BJ (cell line): ENCODE measurements around the gene CYP27A1. TPM values are rescaled to one million over a fixed set of nuclear protein-coding genes. Genes with fewer than 3 reads are reported as not detected.

Experiments used
- CTCF ChIA-PET: fragments of 350-600 bp; formaldehyde crosslinking; extraction: SDS; loops from one replicate; lab custom pipeline; 2021; ENCODE audit warnings: antibody characterized with exemption, inconsistent platforms; lab: Yijun Ruan, JAX
- POLR2A ChIA-PET: fragments of 300-600 bp; sonication (Branson Sonifier 250); formaldehyde crosslinking; extraction: SDS; loops from one replicate; lab custom pipeline; 2021; ENCODE audit warnings: antibody characterized with exemption; lab: Charles Lee
- DNase-seq: peaks from one replicate; pipeline ENCODE4 v3.0.0-alpha.2; 2011; ENCODE audit warnings: low read depth
- H3K27me3 ChIP-seq: 2 replicates; pipeline ENCODE4 v1.6.0; 2011; ENCODE audit warnings: low read length; ENCODE audit not compliant: control insufficient read depth, insufficient read depth
- H3K36me3 ChIP-seq: 2 replicates; pipeline ENCODE4 v1.5.1; 2011; ENCODE audit warnings: low read length; ENCODE audit not compliant: control insufficient read depth, insufficient read depth
- H3K4me3 ChIP-seq: 2 replicates; pipeline ENCODE4 v1.5.1; 2011; ENCODE audit warnings: low read depth, mild to moderate bottlenecking, control low read depth, low read length
- polyA plus RNA-seq: library from polyadenylated mRNA; depleted of rRNA; stranded (reverse); fragments of >200 nt; gene quantifications from 2 replicates; pipeline ENCODE4 v1.2.3, GENCODE V29; 2011
- TF ChIP-seq, protein P1 (sequence below): IDR thresholded peaks from 2 replicates; pipeline ENCODE4 v1.5.1; 2011; ENCODE audit warnings: low read depth, mild to moderate bottlenecking, control low read depth, inconsistent platforms, low read length, moderate library complexity; ENCODE audit not compliant: insufficient read depth

CYP27A1 gene
- polyA plus RNA-seq, 1 experiment = 26.8 TPM

DNA sequence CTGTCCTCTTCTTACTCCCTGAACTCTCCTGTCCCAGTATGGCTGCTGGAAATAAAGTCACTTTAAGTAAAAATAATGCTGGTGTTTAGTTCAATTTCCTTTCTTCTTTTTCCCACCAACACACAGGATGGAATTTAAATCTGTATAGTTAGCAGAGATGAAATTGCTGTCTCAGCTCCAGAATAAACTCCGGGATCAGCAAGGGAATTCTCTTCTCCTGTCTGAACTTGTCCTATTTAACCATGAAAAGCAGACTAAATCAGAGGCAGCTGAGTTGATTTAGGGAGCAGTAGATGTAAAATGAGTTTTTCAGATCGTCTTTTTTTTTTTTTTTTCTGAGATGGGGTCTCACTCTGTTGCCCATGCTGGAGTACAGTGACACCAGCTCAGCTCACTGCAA, 45.4 kb upstream of the CYP27A1 start:
- TF ChIP-seq, protein P1, sequence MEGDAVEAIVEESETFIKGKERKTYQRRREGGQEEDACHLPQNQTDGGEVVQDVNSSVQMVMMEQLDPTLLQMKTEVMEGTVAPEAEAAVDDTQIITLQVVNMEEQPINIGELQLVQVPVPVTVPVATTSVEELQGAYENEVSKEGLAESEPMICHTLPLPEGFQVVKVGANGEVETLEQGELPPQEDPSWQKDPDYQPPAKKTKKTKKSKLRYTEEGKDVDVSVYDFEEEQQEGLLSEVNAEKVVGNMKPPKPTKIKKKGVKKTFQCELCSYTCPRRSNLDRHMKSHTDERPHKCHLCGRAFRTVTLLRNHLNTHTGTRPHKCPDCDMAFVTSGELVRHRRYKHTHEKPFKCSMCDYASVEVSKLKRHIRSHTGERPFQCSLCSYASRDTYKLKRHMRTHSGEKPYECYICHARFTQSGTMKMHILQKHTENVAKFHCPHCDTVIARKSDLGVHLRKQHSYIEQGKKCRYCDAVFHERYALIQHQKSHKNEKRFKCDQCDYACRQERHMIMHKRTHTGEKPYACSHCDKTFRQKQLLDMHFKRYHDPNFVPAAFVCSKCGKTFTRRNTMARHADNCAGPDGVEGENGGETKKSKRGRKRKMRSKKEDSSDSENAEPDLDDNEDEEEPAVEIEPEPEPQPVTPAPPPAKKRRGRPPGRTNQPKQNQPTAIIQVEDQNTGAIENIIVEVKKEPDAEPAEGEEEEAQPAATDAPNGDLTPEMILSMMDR = no peak
- CTCF ChIA-PET = interaction anchor here (0.6 to 2.0 kb wide), 2 partner anchors 8 to 111 kb away, joined by 3 to 5 read pairs; no protein-coding TSS in a partner anchor
- DNase-seq = no peak
- Histone ChIP-seq H3K36me3 (peaks cover 9% of the 10 kb centered on the region), H3K27me3 (no peaks in the 10 kb centered on the region), H3K4me3 (no peak overlapping the region)
- POLR2A ChIA-PET = interaction anchor here (0.7 kb wide), 1 partner anchor 1541 kb away, joined by 13 read pairs; no protein-coding TSS in a partner anchor

DNA sequence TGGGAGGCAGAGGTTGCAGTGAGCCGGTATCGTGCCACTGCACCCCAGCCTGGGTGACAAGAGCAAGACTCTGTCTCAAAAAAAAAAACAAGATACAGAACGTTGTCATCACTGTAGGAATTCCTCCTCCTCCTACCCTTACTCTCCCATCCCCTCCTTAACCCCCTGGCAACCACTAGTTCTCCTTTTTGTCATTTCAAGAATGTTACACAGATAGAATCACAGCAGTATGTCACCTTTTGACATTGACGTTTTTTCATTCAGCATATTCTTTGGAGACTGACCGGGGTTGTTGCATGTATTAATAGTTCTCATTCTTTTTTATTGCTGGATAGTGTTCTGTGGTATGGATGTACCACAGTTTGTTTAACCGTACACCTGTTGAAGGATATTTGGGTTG, 38.9 kb upstream of the CYP27A1 start:
- Histone ChIP-seq H3K4me3 (no peak overlapping the region), H3K36me3 (peaks cover 14% of the 10 kb centered on the region), H3K27me3 (no peaks in the 10 kb centered on the region)
- ChIA-PET CTCF (no interaction called here), POLR2A (no interaction called here)
- TF ChIP-seq, protein P1 = no peak
- no peak for DNase-seq

DNA sequence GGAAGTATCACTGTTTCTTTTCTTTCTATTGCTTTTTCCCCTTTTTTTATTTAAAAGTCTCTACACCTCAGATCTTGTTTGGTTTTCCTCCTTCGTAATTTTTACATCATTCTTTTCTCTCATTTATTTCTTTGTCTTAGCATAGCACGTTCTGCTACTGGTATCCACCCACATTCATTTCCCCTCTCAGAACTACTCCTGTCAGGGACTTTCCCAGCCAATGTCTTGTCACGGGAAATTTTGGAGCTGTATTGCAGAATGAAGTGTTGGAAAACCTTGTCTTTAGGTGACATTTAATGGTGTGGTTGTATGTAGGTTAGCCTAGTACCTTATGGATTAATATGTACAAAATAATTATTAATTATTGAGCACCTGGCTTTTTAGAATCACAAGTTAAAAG, 37.3 kb upstream of the CYP27A1 start:
- ChIA-PET CTCF (interaction anchor here (1.2 kb wide), 1 partner anchor 103 kb away, joined by 3 read pairs; no protein-coding TSS in a partner anchor), POLR2A (no interaction called here)
- TF ChIP-seq, protein P1 = no peak
- Histone ChIP-seq H3K4me3 (no peak overlapping the region), H3K36me3 (peaks cover 11% of the 10 kb centered on the region), H3K27me3 (no peaks in the 10 kb centered on the region)
- no peak for DNase-seq

DNA sequence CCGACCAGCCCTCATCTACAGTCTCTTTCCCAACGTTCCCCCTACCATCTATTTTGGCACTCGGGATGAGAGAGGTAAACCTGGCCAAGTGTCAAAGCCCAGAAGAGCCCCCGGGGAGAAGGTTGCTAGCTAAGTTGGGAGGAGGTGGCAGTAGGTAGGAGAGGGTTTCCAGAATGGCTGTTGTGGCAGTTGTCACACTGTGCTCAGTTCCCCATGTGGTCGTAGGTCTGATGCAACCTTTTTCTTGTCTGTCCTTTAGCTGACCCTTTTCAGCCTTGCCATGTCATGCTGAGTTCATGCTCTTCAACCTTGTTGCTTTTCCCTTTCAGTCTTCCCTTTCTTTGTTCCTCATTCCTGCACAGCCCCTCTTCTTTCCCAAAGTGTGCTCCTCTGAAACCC, 36.8 kb upstream of the CYP27A1 start:
- H3K36me3 ChIP-seq = peaks cover 14% of the 10 kb centered on the region
- TF ChIP-seq, protein P1 = no peak
- ChIA-PET CTCF (interaction anchor here (1.2 to 1.3 kb wide), 2 partner anchors 11 to 102 kb away, joined by 3 read pairs; no protein-coding TSS in a partner anchor), POLR2A (no interaction called here)
- no peak for DNase-seq
- H3K4me3 ChIP-seq = no peak overlapping the region
- no peaks in the 10 kb centered on the region for H3K27me3 ChIP-seq

DNA sequence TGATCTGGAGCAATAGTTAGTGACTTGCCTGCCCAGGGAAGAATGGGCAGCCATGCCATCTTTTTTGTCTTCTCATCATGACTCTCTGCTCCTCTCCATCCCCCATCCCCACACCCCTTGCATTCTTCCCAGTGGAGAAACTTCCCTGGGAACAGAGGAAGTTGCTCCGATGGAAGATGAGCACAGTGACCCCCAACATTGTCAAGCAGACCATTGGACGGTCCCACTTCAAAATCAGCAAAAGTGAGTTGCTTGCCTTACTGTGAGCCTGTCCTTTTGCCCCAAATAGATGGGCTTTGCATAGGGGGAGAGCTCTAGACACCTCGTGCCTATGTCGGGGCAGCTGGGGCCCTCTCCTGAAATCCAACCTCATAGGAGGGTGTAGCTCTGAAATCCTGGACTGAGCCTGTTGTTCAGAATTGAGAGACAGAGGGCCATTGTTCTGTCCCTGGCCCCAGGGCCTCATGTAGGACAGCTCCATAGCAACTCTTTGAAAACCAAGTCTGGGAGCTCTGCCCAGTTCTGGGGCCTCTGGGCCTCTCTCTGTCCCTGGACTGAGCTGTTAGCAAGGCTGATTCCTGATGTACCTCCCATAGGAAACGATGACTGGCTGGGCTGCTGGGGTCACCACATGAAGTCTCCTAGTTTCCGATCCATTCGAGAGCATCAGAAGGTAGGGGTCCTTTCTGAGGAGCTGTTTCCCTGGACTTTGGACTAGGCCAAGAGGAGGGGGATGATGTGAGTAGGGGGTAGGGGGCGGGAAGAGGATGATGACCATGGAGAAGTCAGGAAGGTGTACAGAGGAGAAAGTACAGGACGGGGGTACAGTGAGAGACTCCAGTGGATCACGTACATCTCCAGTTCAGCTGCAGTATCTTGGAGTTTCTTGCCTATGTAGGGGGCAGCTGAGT, 36.1 kb upstream of the CYP27A1 start:
- no peak for DNase-seq
- POLR2A ChIA-PET = no interaction called here
- CTCF ChIA-PET = interaction anchor here (1.0 to 1.4 kb wide), 3 partner anchors 10 to 102 kb away, joined by 3 to 6 read pairs (median 3); partner anchors contain the start of gene TTLL4
- no peak overlapping the region for H3K4me3 ChIP-seq
- peaks cover 15% of the 10 kb centered on the region for H3K36me3 ChIP-seq
- H3K27me3 ChIP-seq = no peaks in the 10 kb centered on the region
- TF ChIP-seq, protein P1 = no peak
